Astrocyte (in vitro differentiated cells and primary cell): ENCODE data around the gene MON2. TPM values are rescaled to one million over a fixed set of nuclear protein-coding genes. Genes with fewer than 3 reads are reported as not detected.

Experiments used
- DNase-seq: peaks from one replicate; pipeline ENCODE4 v3.0.0-alpha.2; 2010; ENCODE audit warnings: low read depth
- FAIRE-seq: peaks from 2 replicates; lab custom pipeline; 2011; peaks lifted over from hg19 to GRCh38; lab: Jason Lieb, UNC
- H2AFZ ChIP-seq: 2 replicates; pipeline ENCODE4 v1.6.0; 2012; ENCODE audit warnings: low read depth, low read length, inconsistent platforms
- H3K27ac ChIP-seq: 2 replicates; pipeline ENCODE4 v1.5.1; 2011; ENCODE audit warnings: low read depth, low read length, inconsistent platforms
- H3K27me3 ChIP-seq: 2 replicates; pipeline ENCODE4 v1.6.0; 2011; ENCODE audit warnings: low read length, inconsistent platforms; ENCODE audit not compliant: insufficient read depth
- H3K36me3 ChIP-seq: 2 replicates; pipeline ENCODE4 v1.5.1; 2011; ENCODE audit warnings: low read length, inconsistent platforms; ENCODE audit not compliant: insufficient read depth
- H3K4me1 ChIP-seq: 2 replicates; pipeline ENCODE4 v1.5.1; 2011; ENCODE audit warnings: low read length, inconsistent platforms; ENCODE audit not compliant: insufficient read depth
- H3K4me2 ChIP-seq: 2 replicates; pipeline ENCODE4 v1.6.0; 2012; ENCODE audit warnings: low read length, inconsistent platforms
- H3K4me3 ChIP-seq: 2 replicates; pipeline ENCODE4 v1.5.1; 2011; ENCODE audit warnings: low read depth, mild to moderate bottlenecking, low read length, inconsistent platforms; ENCODE audit not compliant: insufficient read depth
- H3K79me2 ChIP-seq: 2 replicates; pipeline ENCODE4 v1.6.0; 2012; ENCODE audit warnings: mild to moderate bottlenecking, low read length, inconsistent platforms; ENCODE audit not compliant: insufficient read depth
- H3K9ac ChIP-seq: 2 replicates; pipeline ENCODE4 v1.6.0; 2012; ENCODE audit warnings: mild to moderate bottlenecking, low read length, inconsistent platforms
- H3K9me3 ChIP-seq: 2 replicates; pipeline ENCODE4 v1.5.1; 2012; ENCODE audit warnings: low read depth, mild to moderate bottlenecking, low read length, inconsistent platforms; ENCODE audit not compliant: insufficient read depth
- H4K20me1 ChIP-seq: 2 replicates; pipeline ENCODE4 v1.6.0; 2012; ENCODE audit warnings: low read length, inconsistent platforms; ENCODE audit not compliant: insufficient read depth
- H3K27ac Mint-ChIP-seq: one replicate; pipeline ENCODE4 v1.8.0; 2021; ENCODE audit warnings: mild to moderate bottlenecking, mixed read lengths; ENCODE audit not compliant: unreplicated experiment
- H3K27me3 Mint-ChIP-seq: one replicate; pipeline ENCODE4 v1.8.0; 2021; ENCODE audit warnings: low read depth, mixed read lengths; ENCODE audit not compliant: unreplicated experiment
- H3K36me3 Mint-ChIP-seq: one replicate; pipeline ENCODE4 v1.8.0; 2021; ENCODE audit warnings: low read depth, mixed read lengths; ENCODE audit not compliant: unreplicated experiment
- H3K4me1 Mint-ChIP-seq: one replicate; pipeline ENCODE4 v1.8.0; 2021; ENCODE audit warnings: low read depth, mixed read lengths; ENCODE audit not compliant: unreplicated experiment
- H3K4me3 Mint-ChIP-seq: one replicate; pipeline ENCODE4 v1.8.0; 2021; ENCODE audit warnings: mild to moderate bottlenecking, moderate library complexity, mixed read lengths; ENCODE audit not compliant: unreplicated experiment
- H3K9me3 Mint-ChIP-seq: one replicate; pipeline ENCODE4 v1.8.0; 2021; ENCODE audit warnings: mild to moderate bottlenecking, mixed read lengths; ENCODE audit not compliant: unreplicated experiment
- EZH2 ChIP-seq: IDR thresholded peaks from 2 replicates; pipeline ENCODE4 v1.6.1; 2012; ENCODE audit warnings: mild to moderate bottlenecking, low read length, inconsistent platforms; ENCODE audit not compliant: insufficient read depth
- total RNA-seq: library from RNA; stranded (reverse); gene quantifications from 2 replicates; pipeline ENCODE4 v1.2.1, GENCODE V29; 2021
- TF ChIP-seq, protein P1 (sequence below): IDR thresholded peaks from 2 replicates; pipeline ENCODE4 v1.5.1; 2011; ENCODE audit warnings: low read depth, mild to moderate bottlenecking, inconsistent platforms, low read length, moderate library complexity; ENCODE audit not compliant: insufficient read depth

Gene MON2
- total RNA-seq, 1 donor from 2014 or later: 39.7 TPM

DNA sequence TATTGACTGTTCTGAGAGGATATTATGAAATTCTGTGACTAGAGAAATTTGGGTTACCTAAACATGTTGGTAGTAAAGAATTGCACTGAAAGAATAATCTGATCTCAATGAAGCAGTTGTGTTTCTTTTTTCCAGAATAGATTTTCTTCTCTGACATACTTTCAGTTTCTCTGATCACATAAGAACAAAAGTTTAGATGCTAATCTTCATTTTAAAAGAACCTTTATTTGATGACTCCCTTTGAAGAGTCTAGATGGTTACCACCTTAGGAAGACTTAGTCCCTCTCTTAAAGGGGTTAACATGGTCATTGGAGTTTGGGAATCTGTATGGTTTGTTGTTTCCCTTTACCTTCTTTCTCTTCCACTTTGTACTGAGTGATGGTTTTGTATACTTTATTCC is 58.6 kb downstream of the MON2 start:
- Histone ChIP-seq H3K79me2 (no peaks in the 10 kb centered on the region), H3K4me3 (no peak overlapping the region), H3K27ac (no peak overlapping the region), H3K4me1 (no peaks in the 10 kb centered on the region), H3K36me3 (peaks cover 6% of the 10 kb centered on the region), H3K9me3 (no peaks in the 10 kb centered on the region), H2AFZ (no peak overlapping the region), H4K20me1 (no peaks in the 10 kb centered on the region), H3K9ac (no peak overlapping the region), H3K4me2 (no peak overlapping the region), H3K27me3 (no peaks in the 10 kb centered on the region)
- FAIRE-seq: no peak
- DNase-seq: no peak
- H3K4me3 Mint-ChIP-seq: no peak overlapping the region
- no peak overlapping the region for H3K27ac Mint-ChIP-seq
- H3K36me3 Mint-ChIP-seq: no peaks in the 10 kb centered on the region
- H3K27me3 Mint-ChIP-seq: no peaks in the 10 kb centered on the region
- H3K4me1 Mint-ChIP-seq: no peaks in the 10 kb centered on the region
- TF ChIP-seq EZH2: no peak
- TF ChIP-seq, protein P1, sequence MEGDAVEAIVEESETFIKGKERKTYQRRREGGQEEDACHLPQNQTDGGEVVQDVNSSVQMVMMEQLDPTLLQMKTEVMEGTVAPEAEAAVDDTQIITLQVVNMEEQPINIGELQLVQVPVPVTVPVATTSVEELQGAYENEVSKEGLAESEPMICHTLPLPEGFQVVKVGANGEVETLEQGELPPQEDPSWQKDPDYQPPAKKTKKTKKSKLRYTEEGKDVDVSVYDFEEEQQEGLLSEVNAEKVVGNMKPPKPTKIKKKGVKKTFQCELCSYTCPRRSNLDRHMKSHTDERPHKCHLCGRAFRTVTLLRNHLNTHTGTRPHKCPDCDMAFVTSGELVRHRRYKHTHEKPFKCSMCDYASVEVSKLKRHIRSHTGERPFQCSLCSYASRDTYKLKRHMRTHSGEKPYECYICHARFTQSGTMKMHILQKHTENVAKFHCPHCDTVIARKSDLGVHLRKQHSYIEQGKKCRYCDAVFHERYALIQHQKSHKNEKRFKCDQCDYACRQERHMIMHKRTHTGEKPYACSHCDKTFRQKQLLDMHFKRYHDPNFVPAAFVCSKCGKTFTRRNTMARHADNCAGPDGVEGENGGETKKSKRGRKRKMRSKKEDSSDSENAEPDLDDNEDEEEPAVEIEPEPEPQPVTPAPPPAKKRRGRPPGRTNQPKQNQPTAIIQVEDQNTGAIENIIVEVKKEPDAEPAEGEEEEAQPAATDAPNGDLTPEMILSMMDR: no peak
- no peaks in the 10 kb centered on the region for H3K9me3 Mint-ChIP-seq

DNA sequence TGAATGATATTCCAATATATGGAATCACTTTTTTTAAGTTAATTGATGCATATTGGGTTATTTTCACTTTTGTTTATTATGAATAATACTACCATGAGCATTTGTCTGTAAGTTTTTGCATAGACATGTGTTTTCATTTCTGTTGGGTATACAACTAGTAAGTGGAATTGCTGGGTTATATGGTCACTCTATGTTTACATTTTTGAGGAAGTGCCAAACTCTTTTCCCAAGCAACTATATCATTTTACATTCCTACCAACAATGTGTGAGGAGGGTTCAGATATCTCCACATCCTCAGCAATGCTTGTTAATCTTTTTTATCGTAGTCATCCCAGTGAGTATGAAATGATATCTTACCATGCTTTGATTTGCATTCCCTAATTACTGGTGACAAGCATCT is 64.0 kb downstream of the MON2 start:
- Histone ChIP-seq H3K9me3 (no peaks in the 10 kb centered on the region), H2AFZ (no peak overlapping the region), H3K4me3 (no peak overlapping the region), H3K27ac (no peak overlapping the region), H3K4me2 (no peak overlapping the region), H3K27me3 (no peaks in the 10 kb centered on the region), H3K4me1 (no peaks in the 10 kb centered on the region), H3K79me2 (no peaks in the 10 kb centered on the region), H3K9ac (no peak overlapping the region), H4K20me1 (no peaks in the 10 kb centered on the region), H3K36me3 (peaks cover 14% of the 10 kb centered on the region)
- Mint-ChIP-seq H3K36me3 (peaks cover 4% of the 10 kb centered on the region), H3K27me3 (no peaks in the 10 kb centered on the region), H3K4me1 (peaks cover 3% of the 10 kb centered on the region), H3K27ac (no peak overlapping the region), H3K4me3 (no peak overlapping the region), H3K9me3 (no peaks in the 10 kb centered on the region)
- peak; percentile 63 for DNase-seq
- FAIRE-seq: no peak
- TF ChIP-seq, protein P1: no peak
- no peak for TF ChIP-seq EZH2

DNA sequence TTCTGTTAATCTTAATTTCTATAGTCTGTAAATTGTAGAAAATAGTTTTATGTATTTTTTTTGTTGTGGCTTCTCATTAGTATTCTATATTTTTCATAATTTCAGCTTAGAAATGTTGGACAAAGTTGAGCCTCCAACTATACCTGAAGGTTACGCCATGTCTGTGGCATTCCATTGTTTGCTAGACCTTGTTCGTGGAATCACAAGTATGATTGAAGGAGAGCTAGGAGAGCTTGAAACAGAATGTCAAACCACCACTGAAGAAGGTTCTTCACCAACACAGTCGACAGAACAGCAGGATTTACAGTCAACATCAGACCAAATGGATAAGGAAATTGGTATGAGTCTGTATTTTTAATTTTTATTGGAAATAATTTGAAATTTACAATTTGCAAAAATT is 65.7 kb downstream of the MON2 start:
- no peak overlapping the region for H2AFZ ChIP-seq
- H3K27ac Mint-ChIP-seq: no peak overlapping the region

More for the DNA sequence above, 65.7 kb downstream of the MON2 start:
- H3K27me3 Mint-ChIP-seq: no peaks in the 10 kb centered on the region
- no peak overlapping the region for H3K9ac ChIP-seq
- H3K9me3 ChIP-seq: no peaks in the 10 kb centered on the region
- DNase-seq (no peak), FAIRE-seq (no peak)
- H3K4me2 ChIP-seq: no peak overlapping the region
- no peaks in the 10 kb centered on the region for H3K9me3 Mint-ChIP-seq
- no peaks in the 10 kb centered on the region for H3K27me3 ChIP-seq
- no peaks in the 10 kb centered on the region for H3K4me1 ChIP-seq
- no peak overlapping the region for H3K4me3 ChIP-seq
- TF ChIP-seq, protein P1: no peak
- TF ChIP-seq EZH2: no peak
- no peak overlapping the region for H3K4me3 Mint-ChIP-seq
- H4K20me1 ChIP-seq: no peaks in the 10 kb centered on the region
- H3K27ac ChIP-seq: no peak overlapping the region
- no peaks in the 10 kb centered on the region for H3K79me2 ChIP-seq
- peaks cover 3% of the 10 kb centered on the region for H3K4me1 Mint-ChIP-seq
- peaks cover 17% of the 10 kb centered on the region for H3K36me3 ChIP-seq
- H3K36me3 Mint-ChIP-seq: peaks cover 4% of the 10 kb centered on the region
